HG03439 (cell line): ENCODE results near the gene PLK1.
"Not testable (repeated sequence)": the region's sequence is repeated elsewhere in the genome, so short reads cannot be mapped to it uniquely, and the experiment has no call there.

Source experiments
- ATAC-seq: cut with Tn5 transposase; IDR thresholded peaks from one replicate; pipeline ENCODE4 v1.9.1; 2021; ENCODE audit warnings: mild to moderate bottlenecking, moderate library complexity; ENCODE audit not compliant: unreplicated experiment

The PLK1 gene

GRCh38 chr16:23706439-23706838, 27.8 kb downstream of the PLK1 start:
- ATAC-seq = no peak

GRCh38 chr16:23709536-23709935, 30.8 kb downstream of the PLK1 start:
- no peak for ATAC-seq

GRCh38 chr16:23710008-23710407, 31.3 kb downstream of the PLK1 start:
- no peak for ATAC-seq

GRCh38 chr16:23710504-23710903, 31.8 kb downstream of the PLK1 start:
- no peak for ATAC-seq

GRCh38 chr16:23711785-23712184, 33.1 kb downstream of the PLK1 start:
- ATAC-seq = no peak

- ATAC-seq = no peak
These were observed 34.3 kb downstream of the PLK1 start, which contains the start of gene ERN2 for GRCh38 chr16:23712976-23713375. ERN2 (minus strand) TSS chr16:23713222; CDS start chr16:23713187, 35 bp downstream.

GRCh38 chr16:23716484-23716883, 37.8 kb downstream of the PLK1 start:
- ATAC-seq = no peak

GRCh38 chr16:23722613-23723240, 44.0 kb downstream of the PLK1 start:
- ATAC-seq = not testable (repeated sequence)

- ATAC-seq = no peak
These were observed 45.6 kb downstream of the PLK1 start for GRCh38 chr16:23724096-23724784.

GRCh38 chr16:23724785-23725131, 46.1 kb downstream of the PLK1 start:
- ATAC-seq = no peak

GRCh38 chr16:23726710-23727109, 48.0 kb downstream of the PLK1 start:
- no peak for ATAC-seq

GRCh38 chr16:23728112-23728477, 49.4 kb downstream of the PLK1 start:
- no peak for ATAC-seq

GRCh38 chr16:23729503-23730424, 51.1 kb downstream of the PLK1 start:
- no peak for ATAC-seq

GRCh38 chr16:23734176-23734893, 55.6 kb downstream of the PLK1 start:
- no peak for ATAC-seq

GRCh38 chr16:23737423-23738028, 58.8 kb downstream of the PLK1 start:
- ATAC-seq = not testable (repeated sequence)

- no peak for ATAC-seq
These were observed 60.8 kb downstream of the PLK1 start for GRCh38 chr16:23739516-23739915.
